ENCODE measurements around the gene MTCL1.
A peak's percentile ranks its signal among the peaks of the same experiment; 100 is the strongest.

The MTCL1 gene

DNA sequence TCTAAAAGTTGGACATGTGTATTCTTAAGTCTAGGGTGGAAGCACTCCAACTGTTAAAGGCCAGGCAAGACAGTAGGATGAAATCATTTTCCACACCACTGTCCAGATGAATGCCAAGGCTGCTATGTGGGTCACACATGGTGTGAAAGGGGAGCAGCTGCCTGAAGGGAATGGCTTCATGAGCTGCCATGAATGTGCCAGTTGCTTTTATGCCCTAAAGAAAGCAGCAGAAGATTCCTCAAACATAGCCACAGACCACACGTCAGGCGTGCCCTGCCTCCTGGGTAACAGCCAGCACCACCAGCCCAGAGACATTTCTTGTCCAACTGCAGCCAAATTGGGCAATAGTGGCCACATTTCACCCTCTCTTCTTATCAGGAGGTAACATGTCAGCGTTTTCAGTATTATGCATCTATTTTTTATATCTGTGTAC, 130.2 kb downstream of the MTCL1 start:
- no peak for DNase-seq (ENCODE audit: low spot score)

DNA sequence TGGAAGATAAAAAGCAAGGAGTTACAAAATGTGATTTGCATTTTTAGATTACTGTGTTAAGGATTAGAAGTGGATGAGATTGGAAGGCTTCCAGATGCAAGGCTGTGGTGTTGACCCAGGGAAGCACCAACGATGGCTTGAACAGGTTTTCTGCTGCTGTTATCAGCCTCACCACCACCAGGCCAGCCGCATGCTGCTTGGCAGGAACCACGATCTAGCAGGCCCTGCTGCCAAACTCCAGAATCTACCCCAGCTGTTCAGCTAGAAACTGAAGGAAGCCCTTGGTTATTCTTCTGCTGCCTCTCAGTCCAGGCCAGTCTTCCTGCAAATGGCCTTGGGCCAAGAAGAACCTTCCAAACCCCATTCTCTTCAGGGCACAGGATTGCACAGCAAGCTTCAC, 133.9 kb downstream of the MTCL1 start:
- DNase-seq (ENCODE audit: low spot score): no peak

DNA sequence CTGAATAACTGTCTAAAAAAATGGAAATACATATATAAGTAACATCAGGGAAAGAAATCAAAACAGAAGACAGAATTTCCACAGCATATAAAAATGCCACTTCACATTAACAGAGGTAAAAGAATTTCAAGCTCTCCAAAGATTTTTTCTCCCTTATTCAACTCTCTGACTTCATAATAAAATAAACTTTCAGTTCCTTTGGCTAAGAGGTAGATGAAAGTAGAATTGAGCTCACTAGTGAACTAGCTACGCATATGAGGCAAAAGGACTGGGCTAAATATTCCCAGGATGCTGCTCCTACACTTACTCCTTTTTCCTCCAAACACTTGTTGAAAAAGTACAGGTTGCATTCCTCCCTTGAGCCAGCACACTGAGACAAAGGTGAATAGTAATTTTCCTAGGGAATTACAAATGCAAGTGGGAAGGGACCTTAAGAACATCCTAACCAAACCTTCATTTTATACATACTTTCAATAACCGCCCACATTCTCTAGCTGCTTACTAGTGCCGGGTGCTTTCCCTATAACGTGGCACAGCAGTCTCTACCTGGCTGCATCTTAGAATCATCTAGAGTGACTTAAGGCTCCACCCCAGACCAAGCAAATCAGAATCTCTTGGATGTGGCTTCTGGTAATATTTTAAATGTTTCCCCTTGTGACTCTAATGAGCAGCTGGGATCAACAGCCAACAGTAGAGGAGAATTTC, 136.6 kb downstream of the MTCL1 start:
- DNase-seq (ENCODE audit: low spot score): no peak

DNA sequence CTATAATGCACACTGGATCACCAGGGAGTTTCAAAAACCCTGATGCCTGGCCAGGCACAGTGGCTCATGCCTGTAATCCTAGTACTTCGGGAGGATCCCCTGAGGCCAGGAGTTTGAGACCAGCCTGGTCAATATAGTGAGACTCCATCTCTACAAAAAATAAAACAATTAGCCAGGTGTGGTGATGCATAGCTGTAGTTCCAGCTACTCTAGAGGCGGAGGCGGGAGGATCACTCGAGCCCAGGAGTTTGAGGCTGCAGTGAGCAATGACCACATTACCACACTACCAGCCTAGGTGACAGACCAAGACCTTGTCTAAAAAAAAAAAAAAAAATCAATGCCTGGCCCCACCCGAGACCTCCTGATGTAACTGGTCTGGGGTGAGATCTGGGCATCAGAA, 137.2 kb downstream of the MTCL1 start:
- DNase-seq (ENCODE audit: low spot score): no peak

DNA sequence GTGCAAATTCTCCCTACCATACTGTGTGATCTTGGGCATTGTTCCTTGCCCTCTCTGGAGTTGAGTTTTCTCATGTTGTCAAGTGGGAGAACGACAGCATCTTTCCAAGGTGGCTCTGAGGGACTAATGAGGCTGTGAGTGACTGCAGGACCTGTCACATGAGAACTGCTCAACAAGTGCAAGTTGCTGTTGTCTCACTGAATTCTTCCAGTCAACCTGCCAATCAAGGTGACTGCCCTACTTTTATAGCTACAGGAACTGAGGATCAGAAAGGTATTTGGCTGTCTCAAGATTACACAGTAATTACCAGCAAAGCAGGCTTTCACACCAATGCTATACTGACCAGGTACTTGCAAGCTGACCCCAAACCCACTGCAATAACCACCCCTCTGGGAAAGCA, 137.6 kb downstream of the MTCL1 start:
- DNase-seq (ENCODE audit: low spot score): no peak

DNA sequence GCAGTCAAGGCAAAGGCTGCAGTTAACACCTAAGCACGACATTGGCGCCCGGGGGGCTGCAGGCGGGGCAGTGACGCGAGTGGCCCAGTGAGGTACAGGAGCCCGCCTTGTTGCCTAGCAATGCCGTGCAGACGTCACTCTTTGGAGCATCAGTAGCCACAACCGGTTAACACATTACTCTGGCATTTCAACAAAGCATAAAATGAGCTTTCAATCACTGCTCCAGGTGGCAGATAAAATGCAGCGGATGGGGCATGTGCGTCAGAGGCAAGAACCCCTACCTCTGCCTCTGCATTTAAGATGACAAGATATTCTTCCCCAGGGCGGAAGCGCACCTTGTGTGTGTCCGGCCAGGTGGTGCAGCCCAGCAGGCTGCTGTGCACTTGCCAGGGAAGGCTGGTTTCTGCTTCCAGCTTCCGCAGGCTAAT, 139.4 kb downstream of the MTCL1 start:
- DNase-seq (ENCODE audit: low spot score): no peak

DNA sequence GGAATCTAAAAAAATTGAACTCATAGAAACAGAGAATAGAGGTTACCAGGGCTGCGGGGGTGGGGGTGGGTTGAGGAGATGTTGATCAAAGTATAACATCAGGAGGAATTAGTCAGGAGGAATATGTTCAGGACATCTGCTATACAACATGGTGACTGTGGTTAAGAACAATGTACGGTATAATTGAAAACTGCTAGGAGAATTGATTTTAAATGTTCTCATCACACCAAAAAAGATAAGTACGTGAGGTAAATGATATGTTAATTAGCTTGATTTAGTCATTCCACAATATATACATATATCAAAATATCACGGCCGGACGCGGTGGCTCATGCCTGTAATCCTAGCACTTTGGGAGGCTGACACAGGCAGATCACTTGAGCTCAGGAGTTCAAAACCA, 140.2 kb downstream of the MTCL1 start:
- DNase-seq (ENCODE audit: low spot score): no peak

DNA sequence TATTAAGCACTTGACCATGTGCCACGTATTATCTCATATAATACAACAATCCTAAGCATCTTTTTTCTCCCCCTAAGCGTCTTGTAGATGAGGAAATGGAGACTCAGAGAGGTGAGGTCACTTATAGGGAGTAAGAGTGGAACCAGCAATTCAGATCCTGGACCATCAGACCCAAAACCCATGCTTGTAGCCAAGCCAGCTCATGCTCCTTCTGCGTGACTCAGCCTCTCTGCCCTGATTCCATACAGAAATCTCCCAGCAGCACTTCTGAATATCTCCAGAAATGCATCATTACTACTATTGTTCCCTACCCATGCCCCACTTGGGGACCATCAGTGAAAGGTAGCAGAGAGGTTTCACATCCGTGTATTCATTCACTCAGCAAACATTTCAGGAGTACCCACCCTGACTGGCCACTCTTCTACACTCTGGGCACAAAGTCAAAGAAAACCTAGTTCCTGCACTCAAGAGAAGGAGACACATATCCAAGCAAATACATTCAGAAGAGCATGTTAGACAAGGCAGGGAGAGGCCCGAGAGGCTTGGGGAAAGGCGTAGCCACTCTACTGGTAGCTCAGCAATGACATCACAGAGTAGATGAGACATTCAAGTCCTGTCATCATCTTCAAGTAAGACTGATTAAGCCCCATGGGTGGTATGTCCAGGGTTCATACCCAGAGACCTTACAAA, 141.9 kb downstream of the MTCL1 start:
- peak; percentile 29 for DNase-seq (ENCODE audit: low spot score)

DNA sequence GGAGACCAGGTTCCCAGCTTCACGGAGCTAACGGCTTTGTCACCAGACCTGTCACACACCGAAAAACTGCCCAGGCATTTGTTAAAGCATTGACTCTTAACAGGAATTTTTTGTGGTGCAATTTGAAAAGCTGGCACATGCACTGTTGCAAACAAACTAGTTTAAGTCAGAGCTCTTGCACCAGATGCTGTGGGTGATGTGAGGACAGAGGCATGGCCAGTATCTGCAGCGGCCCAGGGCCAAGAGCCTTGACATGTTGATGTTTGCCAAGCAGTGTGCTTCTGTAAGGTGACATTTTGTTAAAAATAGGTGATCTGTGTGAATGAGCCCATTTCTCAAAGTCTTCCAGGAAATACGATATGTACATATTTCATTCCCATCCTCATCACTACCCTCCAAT, 142.5 kb downstream of the MTCL1 start:
- DNase-seq (ENCODE audit: low spot score): no peak

DNA sequence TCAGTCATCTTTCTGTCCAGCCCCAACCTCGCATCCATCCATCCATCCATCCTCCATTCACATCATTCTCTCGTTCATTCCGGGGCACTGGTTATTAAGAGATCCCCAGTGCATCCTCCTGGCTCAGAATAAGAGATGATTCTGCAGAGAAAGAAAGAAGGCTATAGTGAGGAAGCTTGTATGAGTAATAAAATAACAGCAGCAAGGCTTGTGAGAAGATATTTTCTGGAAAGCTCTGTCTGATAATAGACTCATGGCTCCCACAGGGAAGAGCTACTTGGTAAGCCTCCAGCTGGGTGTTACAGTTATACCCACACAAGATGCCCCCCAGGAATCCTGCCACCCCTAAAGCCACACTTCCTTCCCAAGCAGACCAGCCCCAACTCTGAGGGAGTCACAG, 143.2 kb downstream of the MTCL1 start:
- DNase-seq (ENCODE audit: low spot score): no peak

DNA sequence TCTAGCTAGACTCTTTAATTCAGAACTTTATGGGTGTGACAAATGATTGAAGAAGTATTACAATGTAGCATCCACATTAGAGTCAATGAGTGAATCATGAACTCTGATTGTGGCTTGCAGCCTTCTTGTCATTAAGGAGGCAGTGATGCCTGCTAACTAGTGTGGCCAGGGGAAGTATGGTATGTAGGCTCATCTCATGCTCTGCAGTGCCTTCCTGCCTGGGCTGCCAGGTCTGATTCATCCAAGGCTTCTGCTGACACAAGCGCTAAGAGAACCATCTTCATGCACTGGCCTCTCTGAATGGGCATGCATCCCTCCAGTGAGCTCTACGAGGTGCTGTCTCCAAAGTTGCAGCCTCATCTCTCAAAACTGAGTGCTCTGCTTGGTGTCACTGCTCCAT, 144.3 kb downstream of the MTCL1 start:
- no peak for DNase-seq (ENCODE audit: low spot score)

DNA sequence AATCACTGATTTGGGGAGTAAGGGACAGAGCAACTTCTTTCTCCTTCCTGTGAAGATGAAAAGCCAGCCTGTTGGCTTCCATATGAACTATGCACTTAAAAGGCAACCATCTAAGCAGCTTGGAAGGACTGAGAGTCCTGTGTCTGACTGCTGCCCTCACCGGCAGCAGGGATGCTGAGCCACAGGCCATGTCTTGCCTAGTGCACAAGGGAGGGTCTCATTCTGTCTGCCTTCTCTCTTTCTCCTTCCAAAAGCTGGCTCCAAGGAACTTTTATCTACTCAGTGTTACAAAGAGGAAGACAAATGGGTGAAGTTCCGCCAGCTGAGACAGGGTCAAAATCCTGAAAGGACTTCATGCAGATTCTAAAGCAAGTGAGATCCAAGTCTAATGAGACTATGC, 146.3 kb downstream of the MTCL1 start:
- DNase-seq (ENCODE audit: low spot score): no peak

DNA sequence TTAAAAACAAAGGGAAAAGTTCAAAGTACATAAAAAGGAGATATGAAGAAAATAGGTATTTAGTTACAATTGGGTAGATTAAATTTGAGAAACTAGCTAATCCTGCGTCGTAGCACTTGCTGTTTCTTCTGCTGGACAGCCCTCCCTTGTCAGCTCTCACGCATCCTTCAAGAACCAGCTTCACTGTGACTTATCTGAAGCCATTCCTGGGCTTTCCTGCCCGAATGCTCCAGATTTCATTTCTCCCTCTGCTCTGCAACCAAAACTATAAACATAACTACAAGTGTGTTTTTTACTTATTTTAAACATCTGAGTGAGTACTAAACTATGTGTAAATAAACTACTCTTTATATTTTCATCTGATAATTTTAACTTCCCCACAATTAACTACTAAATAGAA, 149.2 kb downstream of the MTCL1 start:
- DNase-seq (ENCODE audit: low spot score): no peak

DNA sequence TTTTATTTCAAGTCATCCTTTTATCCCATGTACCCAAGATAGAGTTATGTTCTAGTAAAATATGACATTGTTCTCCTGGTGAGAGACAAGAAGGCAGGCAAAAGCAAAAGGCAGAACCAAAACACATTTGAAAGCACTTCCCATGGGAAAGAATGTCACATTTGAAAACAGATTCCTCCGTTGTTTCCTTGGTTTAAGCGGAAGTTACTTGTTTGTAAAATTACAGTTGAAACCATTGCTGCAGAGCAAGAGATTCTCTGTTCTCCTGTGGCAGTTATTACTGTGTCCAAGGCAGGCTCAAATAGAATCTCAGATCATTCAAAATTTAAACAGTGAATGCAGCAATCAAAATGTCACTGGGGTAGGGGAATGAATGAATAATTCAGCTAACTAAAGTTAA, 149.6 kb downstream of the MTCL1 start:
- no peak for DNase-seq (ENCODE audit: low spot score)

DNA sequence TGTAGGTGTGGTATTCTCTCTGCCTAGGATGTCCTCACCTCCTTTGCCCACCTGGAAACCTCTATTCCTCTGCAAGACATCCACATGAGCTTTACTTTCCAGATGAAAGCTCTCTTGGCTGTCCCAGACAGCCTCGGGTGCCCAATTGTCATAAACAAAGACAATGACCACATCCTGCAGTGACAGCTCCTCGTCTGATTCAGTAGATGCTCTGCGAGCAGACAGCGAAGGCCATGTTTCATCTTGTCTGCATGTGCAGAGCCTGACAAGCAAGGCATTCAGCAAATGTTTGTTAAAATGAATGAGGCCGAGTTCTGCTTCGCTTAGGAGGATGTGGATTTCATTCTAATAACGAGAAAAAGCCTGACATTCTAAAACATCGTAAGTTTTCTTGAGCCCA, 150.9 kb downstream of the MTCL1 start:
- no peak for DNase-seq (ENCODE audit: low spot score)

DNA sequence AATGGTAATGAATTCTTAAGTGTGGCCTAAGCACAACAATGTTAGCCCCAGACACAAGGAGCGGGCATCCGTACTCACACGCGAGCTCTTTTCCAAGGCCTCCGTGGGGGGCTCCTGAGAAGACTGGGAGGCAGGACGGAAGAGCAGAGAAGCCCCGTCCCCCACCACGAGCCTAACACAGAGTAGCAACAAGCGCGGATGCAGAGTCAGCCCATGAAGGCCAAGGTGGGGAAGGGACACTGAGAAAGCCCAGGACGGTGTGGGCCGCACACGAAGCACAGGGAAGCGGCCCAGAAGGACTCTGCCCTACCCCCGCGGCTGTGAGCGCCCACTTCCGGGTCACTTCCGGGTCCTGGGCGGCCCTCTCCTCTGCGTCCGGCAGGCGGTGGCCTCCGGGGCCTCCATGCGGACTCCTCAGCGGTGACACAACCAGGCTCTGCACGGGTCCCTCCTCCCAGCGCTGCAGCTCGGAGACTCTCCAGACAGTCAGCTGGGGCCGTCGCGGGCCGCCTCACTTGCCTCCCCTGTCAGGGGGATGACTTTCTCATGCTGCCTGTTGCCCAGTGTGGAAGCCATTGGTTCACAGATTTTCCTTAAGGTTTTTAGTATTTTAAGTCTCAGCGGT, 151.5 kb downstream of the MTCL1 start:
- DNase-seq (ENCODE audit: low spot score): no peak

DNA sequence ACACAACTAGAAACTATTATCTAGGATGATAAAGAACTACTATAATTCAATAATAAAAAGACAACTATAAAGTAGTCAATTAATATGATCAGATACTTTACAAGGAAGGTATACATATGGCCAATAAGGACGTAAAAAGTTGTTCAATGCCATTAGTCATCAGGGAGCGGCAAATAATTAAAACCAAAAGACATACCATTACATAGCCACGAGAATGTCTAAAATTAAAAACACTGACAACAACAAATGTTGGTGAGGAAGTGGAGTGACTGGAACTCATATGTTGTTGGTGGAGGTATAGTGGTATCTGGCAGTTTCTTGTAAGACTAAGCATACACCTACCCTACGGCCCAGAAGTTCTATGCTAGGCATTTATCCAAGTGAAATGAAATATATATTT, 152.4 kb downstream of the MTCL1 start:
- no peak for DNase-seq (ENCODE audit: low spot score)

DNA sequence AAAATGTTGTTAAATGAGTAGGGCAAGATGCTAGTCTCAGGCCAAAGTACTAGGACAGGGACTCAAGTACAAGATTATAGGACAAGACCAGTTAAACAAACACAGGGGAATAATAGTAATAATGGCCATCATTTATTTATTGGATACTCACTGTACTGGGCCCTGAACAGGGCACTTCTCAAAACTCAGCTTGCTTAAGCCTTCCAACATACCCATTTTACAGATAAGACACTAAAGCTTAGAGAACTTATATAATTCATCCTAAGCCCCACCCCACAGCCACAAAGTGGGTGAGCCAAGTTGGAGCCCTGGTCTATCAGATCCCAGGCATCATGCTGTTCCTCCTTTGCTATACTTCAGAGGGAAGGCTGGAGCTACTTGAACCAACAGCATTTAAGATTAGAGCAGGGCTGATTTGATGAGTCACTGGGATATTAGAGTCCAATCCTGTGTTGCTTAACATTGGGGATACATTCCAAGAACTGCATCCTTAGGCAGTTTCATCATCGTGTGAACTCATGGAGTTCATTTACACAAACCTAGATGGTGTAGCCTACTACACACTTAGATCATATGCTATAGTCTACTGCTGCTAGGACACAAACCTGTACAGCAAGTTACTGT, 153.6 kb downstream of the MTCL1 start:
- DNase-seq (ENCODE audit: low spot score): peak; percentile 85

DNA sequence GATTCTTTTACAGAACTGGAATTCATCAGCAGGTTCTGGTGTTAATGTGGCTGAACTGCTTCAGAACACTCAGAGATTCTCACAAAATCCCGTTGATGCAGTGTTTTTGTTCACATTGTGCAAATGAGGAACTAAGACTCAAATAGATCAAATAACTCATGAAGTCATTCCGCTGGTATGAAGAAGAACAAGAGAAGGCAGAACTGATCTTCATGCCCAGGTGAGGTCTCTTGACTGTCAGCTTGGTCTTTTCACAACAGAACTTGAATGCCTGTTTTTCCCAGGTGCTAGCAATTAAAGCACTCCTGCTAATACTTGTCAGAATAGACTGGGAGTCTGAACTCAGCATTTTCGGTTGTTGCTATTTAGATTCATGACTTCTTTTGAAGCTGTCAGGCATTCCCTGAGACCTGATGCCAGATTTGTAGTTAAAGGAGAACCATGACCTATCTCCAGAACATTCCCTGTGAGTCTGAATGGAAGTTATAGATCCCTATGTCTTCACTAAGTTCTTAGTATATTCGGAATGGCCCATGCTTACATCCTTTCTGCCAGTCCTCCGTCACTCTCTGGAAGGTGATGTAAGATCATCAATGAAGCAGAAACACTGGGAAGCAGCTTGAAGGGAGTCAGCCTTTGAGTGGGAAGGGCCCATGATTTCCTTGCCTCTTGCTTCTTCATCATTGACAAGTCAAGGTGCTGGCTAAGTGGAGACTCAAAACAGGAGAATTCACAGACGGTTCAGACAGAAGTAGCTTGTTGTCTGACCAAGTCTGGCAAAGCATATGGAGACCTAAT, 155.7 kb downstream of the MTCL1 start:
- no peak for DNase-seq (ENCODE audit: low spot score)

DNA sequence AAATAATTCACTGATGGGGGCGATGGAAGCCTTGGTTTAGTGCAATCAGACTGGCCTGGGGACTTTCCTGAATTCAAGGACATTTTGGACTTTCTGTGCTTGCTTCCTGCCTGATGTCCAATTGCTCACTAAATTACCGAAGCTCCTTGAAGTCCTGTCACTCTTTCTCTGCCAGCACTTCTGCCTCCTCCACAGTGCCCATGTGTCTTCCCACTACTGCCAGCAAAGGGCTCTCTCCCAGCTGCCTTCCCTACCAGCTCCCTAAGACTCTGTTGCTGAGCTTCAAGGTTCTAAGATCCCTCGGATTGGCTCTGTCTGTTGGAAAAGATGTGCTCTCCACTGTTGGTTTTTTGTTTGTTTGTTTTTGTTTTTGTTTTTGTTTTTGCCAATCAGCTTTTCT, 158.1 kb downstream of the MTCL1 start:
- DNase-seq (ENCODE audit: low spot score): no peak

DNA sequence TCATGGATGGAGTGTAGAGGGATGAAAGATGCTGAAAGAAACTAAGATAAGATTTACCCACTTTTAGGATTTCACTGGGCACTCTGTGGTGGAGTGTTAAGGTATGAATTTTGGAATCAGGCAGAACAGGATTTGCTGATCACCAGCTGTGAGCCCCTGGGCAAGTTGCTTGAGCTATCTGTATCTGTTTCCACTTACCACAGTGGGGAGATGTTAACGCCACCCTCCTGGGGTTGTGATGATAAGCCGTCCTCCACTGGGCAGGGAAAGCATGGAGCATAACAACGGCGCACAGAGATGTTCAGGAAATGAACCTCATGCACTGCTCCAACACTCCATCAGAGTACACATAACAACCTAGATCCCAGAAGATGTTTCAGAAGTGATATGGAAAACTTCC, 160.6 kb downstream of the MTCL1 start:
- DNase-seq (ENCODE audit: low spot score): no peak

DNA sequence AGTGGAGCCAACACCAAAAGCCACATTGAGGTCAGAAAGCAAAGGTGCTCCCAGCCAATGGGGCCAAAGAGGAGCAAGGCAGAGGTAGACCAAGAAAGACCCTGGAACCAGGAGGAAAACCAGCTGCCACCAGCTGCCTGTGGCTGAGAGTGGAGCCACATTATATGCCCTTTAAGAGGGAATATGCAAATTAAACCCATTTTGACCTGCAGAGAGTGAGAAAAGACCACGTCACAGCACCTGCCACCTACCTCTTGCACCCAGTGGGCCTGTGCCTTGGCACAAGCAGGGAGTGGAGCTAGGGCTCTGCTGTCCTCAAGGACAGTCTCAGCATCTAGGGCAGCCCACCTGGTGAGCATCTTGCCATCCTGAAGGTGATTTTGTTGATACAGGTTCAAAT, 161.3 kb downstream of the MTCL1 start:
- DNase-seq (ENCODE audit: low spot score): no peak
